Measurements from ENCODE around the gene MDFI.

The MDFI gene

DNA sequence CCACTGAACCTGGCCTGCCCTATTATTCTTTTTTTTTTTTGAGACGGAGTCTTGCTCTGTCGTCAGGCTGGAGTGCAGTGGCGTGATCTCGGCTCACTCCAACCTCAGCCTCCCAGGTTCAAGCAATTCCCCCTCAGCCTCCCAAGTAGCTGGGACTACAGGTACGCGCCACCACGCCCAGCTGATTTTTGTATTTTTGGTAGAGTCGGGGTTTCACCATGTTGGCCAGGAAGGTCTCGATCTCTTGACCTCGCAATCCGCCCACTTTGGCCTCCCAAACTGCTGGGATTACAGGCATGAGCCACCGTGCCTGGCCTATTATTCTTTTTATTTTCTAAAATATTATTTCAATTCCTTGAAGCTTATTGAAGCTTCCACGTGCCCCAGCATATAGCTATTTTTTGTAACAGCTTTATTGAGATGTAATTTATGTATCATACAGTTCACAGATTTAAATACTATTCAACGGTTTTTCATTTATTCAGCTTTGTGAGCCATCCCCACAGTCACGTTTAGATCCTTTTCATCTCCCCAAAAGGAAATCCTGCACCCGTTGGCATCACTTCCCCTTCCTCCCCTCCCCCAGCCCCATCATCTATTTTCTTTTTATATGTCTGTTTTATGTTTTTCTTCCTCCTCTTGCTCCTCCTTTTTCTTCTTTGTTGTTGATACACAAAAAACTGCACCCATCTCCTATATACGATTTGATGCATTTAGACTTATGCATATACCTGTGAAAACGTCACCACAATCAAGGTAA lies 13.5 kb upstream of the MDFI start:
- TF ChIP-seq, protein P1, sequence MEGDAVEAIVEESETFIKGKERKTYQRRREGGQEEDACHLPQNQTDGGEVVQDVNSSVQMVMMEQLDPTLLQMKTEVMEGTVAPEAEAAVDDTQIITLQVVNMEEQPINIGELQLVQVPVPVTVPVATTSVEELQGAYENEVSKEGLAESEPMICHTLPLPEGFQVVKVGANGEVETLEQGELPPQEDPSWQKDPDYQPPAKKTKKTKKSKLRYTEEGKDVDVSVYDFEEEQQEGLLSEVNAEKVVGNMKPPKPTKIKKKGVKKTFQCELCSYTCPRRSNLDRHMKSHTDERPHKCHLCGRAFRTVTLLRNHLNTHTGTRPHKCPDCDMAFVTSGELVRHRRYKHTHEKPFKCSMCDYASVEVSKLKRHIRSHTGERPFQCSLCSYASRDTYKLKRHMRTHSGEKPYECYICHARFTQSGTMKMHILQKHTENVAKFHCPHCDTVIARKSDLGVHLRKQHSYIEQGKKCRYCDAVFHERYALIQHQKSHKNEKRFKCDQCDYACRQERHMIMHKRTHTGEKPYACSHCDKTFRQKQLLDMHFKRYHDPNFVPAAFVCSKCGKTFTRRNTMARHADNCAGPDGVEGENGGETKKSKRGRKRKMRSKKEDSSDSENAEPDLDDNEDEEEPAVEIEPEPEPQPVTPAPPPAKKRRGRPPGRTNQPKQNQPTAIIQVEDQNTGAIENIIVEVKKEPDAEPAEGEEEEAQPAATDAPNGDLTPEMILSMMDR (conservative IDR thresholded peaks at IDR 0.05; ENCODE audit: low read length) = no peak
- no peak overlapping the region for H3K4me3 ChIP-seq (ENCODE audit: low read length)
- DNase-seq (ENCODE audit: low read depth) = no peak

GRCh38 chr6:41625442-41625841 lies 12.8 kb upstream of the MDFI start:
- TF ChIP-seq, protein P1 (conservative IDR thresholded peaks at IDR 0.05; ENCODE audit: low read length) = no peak
- H3K4me3 ChIP-seq (ENCODE audit: low read length) = no peak overlapping the region
- DNase-seq (ENCODE audit: low read depth) = no peak

- H3K4me3 ChIP-seq (ENCODE audit: low read length) = no peak overlapping the region
- TF ChIP-seq, protein P1 (conservative IDR thresholded peaks at IDR 0.05; ENCODE audit: low read length) = no peak
- DNase-seq (ENCODE audit: low read depth) = no peak
Measured at GRCh38 chr6:41626022-41626421, 12.2 kb upstream of the MDFI start.

- DNase-seq (ENCODE audit: low read depth) = no peak
- no peak overlapping the region for H3K4me3 ChIP-seq (ENCODE audit: low read length)
- TF ChIP-seq, protein P1 (conservative IDR thresholded peaks at IDR 0.05; ENCODE audit: low read length) = no peak
Measured at GRCh38 chr6:41626917-41627316, 11.4 kb upstream of the MDFI start.

GRCh38 chr6:41629128-41629527 lies 9.1 kb upstream of the MDFI start:
- no peak for DNase-seq (ENCODE audit: low read depth)
- no peak overlapping the region for H3K4me3 ChIP-seq (ENCODE audit: low read length)
- TF ChIP-seq, protein P1 (conservative IDR thresholded peaks at IDR 0.05; ENCODE audit: low read length) = no peak

DNA sequence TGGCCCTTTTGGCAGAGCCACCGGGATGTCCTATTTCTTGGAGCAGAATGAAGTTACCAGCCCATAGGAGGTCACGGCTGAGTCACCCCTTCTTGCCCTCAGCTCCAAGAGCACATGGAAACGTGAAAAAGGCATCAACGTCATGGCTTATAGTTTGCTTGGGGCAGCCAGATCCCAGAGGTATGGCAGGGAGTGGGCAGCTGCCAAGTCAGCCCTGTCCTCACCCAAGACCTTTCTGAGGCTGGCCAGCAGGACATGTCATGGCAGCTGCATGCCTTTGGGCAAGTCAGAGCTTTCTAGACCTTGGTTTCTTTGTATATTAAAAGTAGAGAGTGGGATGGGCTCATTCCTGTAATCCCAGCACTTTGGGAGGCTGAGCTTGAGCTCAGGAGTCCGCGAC lies 8.2 kb upstream of the MDFI start:
- H3K4me3 ChIP-seq (ENCODE audit: low read length) = no peak overlapping the region
- no peak for DNase-seq (ENCODE audit: low read depth)
- TF ChIP-seq, protein P1 (conservative IDR thresholded peaks at IDR 0.05; ENCODE audit: low read length) = no peak

GRCh38 chr6:41630946-41631345 lies 7.3 kb upstream of the MDFI start:
- no peak for DNase-seq (ENCODE audit: low read depth)
- H3K4me3 ChIP-seq (ENCODE audit: low read length) = no peak overlapping the region
- TF ChIP-seq, protein P1 (conservative IDR thresholded peaks at IDR 0.05; ENCODE audit: low read length) = no peak

Measured in AG10803 (cell line).